Body of pancreas (tissue), 4 donors: ENCODE results near the gene VPS33A.

Experiments used
- POLR2A ChIP-seq, 3 donors: fragments of 450-650 bp; IDR thresholded peaks; one replicate each; pipeline ENCODE4 v1.6.1; 2016; ENCODE audit warnings: antibody characterized with exemption in 3 of 3, mild to moderate bottlenecking in 2 of 3
- TF ChIP-seq, protein P1 (sequence below), 7 experiments: fragments of 450-650 bp in 4 of 7; fragments of 200-600 bp in 3 of 7; sonication (generic) in 3 of 7; IDR thresholded peaks; one replicate each; pipeline ENCODE4 v1.5.1; 2016 to 2019; ENCODE audit warnings: antibody characterized with exemption in 7 of 7

DNA sequence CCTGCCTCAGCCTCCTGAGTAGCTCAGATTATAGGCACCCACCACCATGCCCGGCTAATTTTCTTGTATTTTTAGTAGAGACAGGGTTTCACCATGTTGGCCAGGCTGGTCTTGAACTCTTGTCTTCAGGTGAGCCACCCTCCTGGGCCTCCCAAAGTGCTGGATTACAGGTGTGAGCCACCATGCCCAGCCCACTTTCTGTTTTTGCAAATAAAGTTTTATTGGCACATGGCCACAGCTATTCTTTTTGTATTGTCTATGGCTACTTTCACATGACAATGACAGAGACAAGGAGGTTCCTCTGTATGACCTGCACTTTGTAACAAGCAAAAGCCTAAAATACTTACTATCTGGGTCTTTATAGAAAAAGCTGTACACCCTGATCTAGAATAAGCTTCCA is 20.7 kb downstream of the VPS33A start:
- TF ChIP-seq, protein P1, sequence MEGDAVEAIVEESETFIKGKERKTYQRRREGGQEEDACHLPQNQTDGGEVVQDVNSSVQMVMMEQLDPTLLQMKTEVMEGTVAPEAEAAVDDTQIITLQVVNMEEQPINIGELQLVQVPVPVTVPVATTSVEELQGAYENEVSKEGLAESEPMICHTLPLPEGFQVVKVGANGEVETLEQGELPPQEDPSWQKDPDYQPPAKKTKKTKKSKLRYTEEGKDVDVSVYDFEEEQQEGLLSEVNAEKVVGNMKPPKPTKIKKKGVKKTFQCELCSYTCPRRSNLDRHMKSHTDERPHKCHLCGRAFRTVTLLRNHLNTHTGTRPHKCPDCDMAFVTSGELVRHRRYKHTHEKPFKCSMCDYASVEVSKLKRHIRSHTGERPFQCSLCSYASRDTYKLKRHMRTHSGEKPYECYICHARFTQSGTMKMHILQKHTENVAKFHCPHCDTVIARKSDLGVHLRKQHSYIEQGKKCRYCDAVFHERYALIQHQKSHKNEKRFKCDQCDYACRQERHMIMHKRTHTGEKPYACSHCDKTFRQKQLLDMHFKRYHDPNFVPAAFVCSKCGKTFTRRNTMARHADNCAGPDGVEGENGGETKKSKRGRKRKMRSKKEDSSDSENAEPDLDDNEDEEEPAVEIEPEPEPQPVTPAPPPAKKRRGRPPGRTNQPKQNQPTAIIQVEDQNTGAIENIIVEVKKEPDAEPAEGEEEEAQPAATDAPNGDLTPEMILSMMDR (IDR thresholded peaks at IDR 0.05), result no peak
- no peak for TF ChIP-seq POLR2A (IDR thresholded peaks at IDR 0.05)
